ENCODE results near the gene SLC34A3. TPM values are rescaled to one million over a fixed set of nuclear protein-coding genes. Genes with fewer than 3 reads are reported as not detected.

SLC34A3 gene
- total RNA-seq, 2 donors from 2014 or later = 0.54 TPM; not detected in 1

- Histone ChIP-seq H3K4me3 (no peak overlapping the region), H3K27ac (no peak overlapping the region), H3K27me3 (replicated peaks; ENCODE audit: insufficient read depth) (no peaks in the 10 kb centered on the region), H3K9me3 (no peaks in the 10 kb centered on the region), H3K4me1 (ENCODE audit: control insufficient read depth in 1 of 2, low read depth in 2 of 2) (peaks cover 7 to 18% of the 10 kb centered on the region in 2 donors), H3K36me3 (no peaks in the 10 kb centered on the region)
- DNase-seq (ENCODE audit: low spot score) = no peak
- ATAC-seq (ENCODE audit: insufficient number of reproducible peaks, low FRiP score, low read depth) = no peak
- TF ChIP-seq, protein P1, sequence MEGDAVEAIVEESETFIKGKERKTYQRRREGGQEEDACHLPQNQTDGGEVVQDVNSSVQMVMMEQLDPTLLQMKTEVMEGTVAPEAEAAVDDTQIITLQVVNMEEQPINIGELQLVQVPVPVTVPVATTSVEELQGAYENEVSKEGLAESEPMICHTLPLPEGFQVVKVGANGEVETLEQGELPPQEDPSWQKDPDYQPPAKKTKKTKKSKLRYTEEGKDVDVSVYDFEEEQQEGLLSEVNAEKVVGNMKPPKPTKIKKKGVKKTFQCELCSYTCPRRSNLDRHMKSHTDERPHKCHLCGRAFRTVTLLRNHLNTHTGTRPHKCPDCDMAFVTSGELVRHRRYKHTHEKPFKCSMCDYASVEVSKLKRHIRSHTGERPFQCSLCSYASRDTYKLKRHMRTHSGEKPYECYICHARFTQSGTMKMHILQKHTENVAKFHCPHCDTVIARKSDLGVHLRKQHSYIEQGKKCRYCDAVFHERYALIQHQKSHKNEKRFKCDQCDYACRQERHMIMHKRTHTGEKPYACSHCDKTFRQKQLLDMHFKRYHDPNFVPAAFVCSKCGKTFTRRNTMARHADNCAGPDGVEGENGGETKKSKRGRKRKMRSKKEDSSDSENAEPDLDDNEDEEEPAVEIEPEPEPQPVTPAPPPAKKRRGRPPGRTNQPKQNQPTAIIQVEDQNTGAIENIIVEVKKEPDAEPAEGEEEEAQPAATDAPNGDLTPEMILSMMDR (IDR thresholded peaks at IDR 0.05) = no peak
Measured at GRCh38 chr9:137226338-137227053, 4.2 kb upstream of the SLC34A3 start.

DNA sequence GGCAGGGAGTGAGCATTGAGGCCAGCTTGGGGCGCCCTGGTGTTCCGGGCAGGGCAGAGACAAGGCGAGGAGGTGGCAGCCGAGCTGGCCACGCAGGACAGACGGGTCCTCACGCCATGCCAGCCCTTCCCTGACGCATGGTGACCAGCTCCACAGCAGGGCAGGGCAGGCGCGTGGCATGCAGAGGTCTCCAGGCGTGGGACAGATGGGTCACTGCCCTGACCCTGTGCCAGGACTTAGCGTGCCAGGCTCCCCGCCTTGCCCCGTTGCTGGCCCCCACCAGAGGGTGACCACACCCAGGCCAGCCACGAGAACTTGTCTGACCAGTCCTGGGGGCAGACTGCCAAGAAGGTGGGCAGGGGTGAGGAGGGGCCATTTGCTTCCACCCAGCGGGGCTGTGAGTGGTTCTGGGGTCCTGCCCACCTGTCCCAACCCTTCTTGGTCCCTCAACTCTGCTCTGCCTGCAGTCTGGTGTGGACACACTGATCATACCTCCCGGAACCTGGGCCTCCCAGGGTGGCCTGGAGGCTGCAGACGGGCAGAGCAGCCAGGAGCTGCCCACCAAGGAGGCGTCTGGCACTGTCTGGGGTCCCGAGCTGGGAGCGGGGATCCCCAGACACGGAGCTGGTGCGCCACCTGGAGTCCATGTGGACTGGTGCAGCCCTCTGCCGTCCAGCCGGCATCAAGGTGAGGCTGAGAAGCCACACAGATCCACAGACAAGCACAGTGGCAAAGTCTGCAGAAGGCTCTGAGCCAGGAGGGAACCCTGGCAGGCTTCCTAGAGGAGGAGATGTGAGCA, 3.4 kb upstream of the SLC34A3 start, which contains the start of gene RNF224:
Gene RNF224, plus strand, starts transcription at position 449 of the 799 bp plus-strand sequence. CDS start 834 bp downstream, outside the sequence.
- Histone ChIP-seq H3K36me3 (no peaks in the 10 kb centered on the region), H3K27me3 (replicated peaks; ENCODE audit: insufficient read depth) (no peaks in the 10 kb centered on the region), H3K4me3 (no peak within 1 kb of the TSS), H3K4me1 (ENCODE audit: control insufficient read depth in 1 of 2, low read depth in 2 of 2) (peaks cover 7 to 15% of the 10 kb centered on the region in 2 donors), H3K27ac (no peak within 1 kb of the TSS), H3K9me3 (no peaks in the 10 kb centered on the region)
- DNase-seq (ENCODE audit: low spot score) (no peak), ATAC-seq (ENCODE audit: insufficient number of reproducible peaks, low FRiP score, low read depth) (no peak)
- TF ChIP-seq, protein P1 (IDR thresholded peaks at IDR 0.05) = peak; percentile 82

- H3K27ac ChIP-seq = no peak overlapping the region
- peaks cover under 1 to 8% of the 10 kb centered on the region in 2 donors for H3K4me1 ChIP-seq (ENCODE audit: control insufficient read depth in 1 of 2, low read depth in 2 of 2)
- no peak for ATAC-seq (ENCODE audit: insufficient number of reproducible peaks, low FRiP score, low read depth)
- H3K36me3 ChIP-seq = no peaks in the 10 kb centered on the region
- no peaks in the 10 kb centered on the region for H3K9me3 ChIP-seq
- DNase-seq (ENCODE audit: low spot score) = no peak
- H3K4me3 ChIP-seq = no peak overlapping the region
- TF ChIP-seq, protein P1 (IDR thresholded peaks at IDR 0.05) = no peak
- H3K27me3 ChIP-seq (replicated peaks; ENCODE audit: insufficient read depth) = no peaks in the 10 kb centered on the region
Measured at GRCh38 chr9:137227853-137228505, 2.7 kb upstream of the SLC34A3 start.

- Histone ChIP-seq H3K36me3 (no peaks in the 10 kb centered on the region), H3K27ac (no peak overlapping the region), H3K4me1 (ENCODE audit: control insufficient read depth in 1 of 2, low read depth in 2 of 2) (peaks cover 0 to 7% of the 10 kb centered on the region in 2 donors), H3K9me3 (no peaks in the 10 kb centered on the region), H3K27me3 (replicated peaks; ENCODE audit: insufficient read depth) (no peaks in the 10 kb centered on the region), H3K4me3 (no peak overlapping the region)
- TF ChIP-seq, protein P1 (IDR thresholded peaks at IDR 0.05) = no peak
- ATAC-seq (ENCODE audit: insufficient number of reproducible peaks, low FRiP score, low read depth) = no peak
- no peak for DNase-seq (ENCODE audit: low spot score)
Measured at GRCh38 chr9:137228506-137228967, 2.2 kb upstream of the SLC34A3 start.

All from thoracic aorta (tissue), 2 donors.